IPS-15b (cell line): Measurements from ENCODE around the gene PHLDB1.

ENCODE experiments used
- H3K27me3 ChIP-seq: one replicate; pipeline ENCODE4 v1.6.1; 2013; ENCODE audit warnings: low read length; ENCODE audit not compliant: control insufficient read depth, insufficient read depth
- H3K36me3 ChIP-seq: one replicate; pipeline ENCODE4 v1.6.1; 2013; ENCODE audit warnings: low read length; ENCODE audit not compliant: control insufficient read depth, insufficient read depth
- H3K4me1 ChIP-seq: one replicate; pipeline ENCODE4 v1.6.1; 2013; ENCODE audit warnings: mild to moderate bottlenecking, low read length; ENCODE audit not compliant: control insufficient read depth, insufficient read depth
- H3K4me3 ChIP-seq: one replicate; pipeline ENCODE4 v1.5.1; 2013; ENCODE audit warnings: low read depth, low read length
- H3K9ac ChIP-seq: one replicate; pipeline ENCODE4 v1.6.1; 2013; ENCODE audit warnings: low read depth, mild to moderate bottlenecking, low read length
- H3K9me3 ChIP-seq: one replicate; pipeline ENCODE4 v1.6.1; 2013; ENCODE audit warnings: mild to moderate bottlenecking, low read length; ENCODE audit not compliant: control insufficient read depth, insufficient read depth

PHLDB1 gene

GRCh38 chr11:118618991-118619375, 11.6 kb downstream of the PHLDB1 start:
- H3K36me3 ChIP-seq = no peaks in the 10 kb centered on the region
- H3K4me1 ChIP-seq = peaks cover 36% of the 10 kb centered on the region
- peaks cover under 1% of the 10 kb centered on the region for H3K27me3 ChIP-seq
- H3K4me3 ChIP-seq = no peak overlapping the region
- H3K9me3 ChIP-seq = no peaks in the 10 kb centered on the region
- no peak overlapping the region for H3K9ac ChIP-seq

- no peak overlapping the region for H3K9ac ChIP-seq
- H3K27me3 ChIP-seq = no peaks in the 10 kb centered on the region
- H3K4me3 ChIP-seq = no peak overlapping the region
- H3K36me3 ChIP-seq = no peaks in the 10 kb centered on the region
- H3K9me3 ChIP-seq = no peaks in the 10 kb centered on the region
- H3K4me1 ChIP-seq = peaks cover 33% of the 10 kb centered on the region
These were observed 12.2 kb downstream of the PHLDB1 start for GRCh38 chr11:118619444-118620197.

- no peaks in the 10 kb centered on the region for H3K27me3 ChIP-seq
- peak overlapping the region; percentile 29 for H3K9ac ChIP-seq
- H3K4me3 ChIP-seq = peak overlapping the region; percentile 39
- H3K9me3 ChIP-seq = no peaks in the 10 kb centered on the region
- H3K36me3 ChIP-seq = no peaks in the 10 kb centered on the region
- peaks cover 27% of the 10 kb centered on the region for H3K4me1 ChIP-seq
These were observed 13.2 kb downstream of the PHLDB1 start for GRCh38 chr11:118620529-118621070.

GRCh38 chr11:118621071-118621783, 13.8 kb downstream of the PHLDB1 start:
- Histone ChIP-seq H3K4me3 (peak overlapping the region; percentile 60), H3K9ac (peak overlapping the region; percentile 61), H3K4me1 (peaks cover 20% of the 10 kb centered on the region)

GRCh38 chr11:118621784-118622375, 14.5 kb downstream of the PHLDB1 start:
- peaks cover 18% of the 10 kb centered on the region for H3K4me1 ChIP-seq
- peak overlapping the region; percentile 60 for H3K4me3 ChIP-seq
- peak overlapping the region; percentile 61 for H3K9ac ChIP-seq
- no peaks in the 10 kb centered on the region for H3K9me3 ChIP-seq
- no peaks in the 10 kb centered on the region for H3K27me3 ChIP-seq
- H3K36me3 ChIP-seq = no peaks in the 10 kb centered on the region

More at GRCh38 chr11:118621071-118621783, 13.8 kb downstream of the PHLDB1 start:
- Histone ChIP-seq H3K36me3 (no peaks in the 10 kb centered on the region), H3K27me3 (no peaks in the 10 kb centered on the region), H3K9me3 (no peaks in the 10 kb centered on the region)

GRCh38 chr11:118622376-118623268, 15.2 kb downstream of the PHLDB1 start:
- H3K4me1 ChIP-seq = peaks cover 17% of the 10 kb centered on the region
- H3K27me3 ChIP-seq = no peaks in the 10 kb centered on the region
- peaks cover 6% of the 10 kb centered on the region for H3K36me3 ChIP-seq
- no peaks in the 10 kb centered on the region for H3K9me3 ChIP-seq
- H3K9ac ChIP-seq = no peak overlapping the region
- peak overlapping the region; percentile 60 for H3K4me3 ChIP-seq

GRCh38 chr11:118623269-118623655, 15.8 kb downstream of the PHLDB1 start:
- H3K4me1 ChIP-seq = peaks cover 15% of the 10 kb centered on the region
- peaks cover 8% of the 10 kb centered on the region for H3K36me3 ChIP-seq
- H3K9ac ChIP-seq = no peak overlapping the region
- no peak overlapping the region for H3K4me3 ChIP-seq
- H3K27me3 ChIP-seq = no peaks in the 10 kb centered on the region
- no peaks in the 10 kb centered on the region for H3K9me3 ChIP-seq

- no peaks in the 10 kb centered on the region for H3K27me3 ChIP-seq
- H3K9ac ChIP-seq = no peak overlapping the region
- no peaks in the 10 kb centered on the region for H3K9me3 ChIP-seq
- H3K4me1 ChIP-seq = peaks cover 15% of the 10 kb centered on the region
- H3K4me3 ChIP-seq = no peak overlapping the region
- peaks cover 20% of the 10 kb centered on the region for H3K36me3 ChIP-seq
These were observed 17.7 kb downstream of the PHLDB1 start for GRCh38 chr11:118625036-118625690.

GRCh38 chr11:118625976-118626375, 18.6 kb downstream of the PHLDB1 start:
- H3K4me1 ChIP-seq = peaks cover 11% of the 10 kb centered on the region

GRCh38 chr11:118627566-118627965, 20.2 kb downstream of the PHLDB1 start:
- H3K9me3 ChIP-seq = no peaks in the 10 kb centered on the region
- H3K9ac ChIP-seq = no peak overlapping the region
- H3K4me1 ChIP-seq = peaks cover 2% of the 10 kb centered on the region
- no peak overlapping the region for H3K4me3 ChIP-seq
- H3K36me3 ChIP-seq = peaks cover 27% of the 10 kb centered on the region
- H3K27me3 ChIP-seq = no peaks in the 10 kb centered on the region

More at GRCh38 chr11:118625976-118626375, 18.6 kb downstream of the PHLDB1 start:
- H3K9me3 ChIP-seq = no peaks in the 10 kb centered on the region
- H3K4me3 ChIP-seq = no peak overlapping the region
- H3K9ac ChIP-seq = no peak overlapping the region
- H3K36me3 ChIP-seq = peaks cover 20% of the 10 kb centered on the region
- no peaks in the 10 kb centered on the region for H3K27me3 ChIP-seq
